Hepatocyte (in vitro differentiated cells): Measurements from ENCODE around the gene ATXN1. TPM values are rescaled to one million over a fixed set of nuclear protein-coding genes. Genes with fewer than 3 reads are reported as not detected.

ENCODE experiments used
- DNase-seq: peaks from one replicate; pipeline ENCODE4 v3.0.0-alpha.2; 2016; ENCODE audit warnings: low spot score
- H2AFZ ChIP-seq: fragments of 200-600 bp; sonication (generic); 2 replicates; pipeline ENCODE4 v1.6.0; 2016; ENCODE audit warnings: antibody characterized with exemption, mild to moderate bottlenecking
- H3K27ac ChIP-seq: fragments of 200-600 bp; sonication (generic); 2 replicates; pipeline ENCODE4 v1.5.1; 2016; ENCODE audit warnings: mild to moderate bottlenecking
- H3K27me3 ChIP-seq: fragments of 200-600 bp; sonication (generic); 2 replicates; pipeline ENCODE4 v1.6.1; 2016
- H3K36me3 ChIP-seq: fragments of 200-600 bp; sonication (generic); replicated peaks from 2 replicates; pipeline ENCODE4 v1.5.1; 2016; ENCODE audit warnings: low read depth; ENCODE audit not compliant: insufficient read depth
- H3K4me1 ChIP-seq: fragments of 200-600 bp; sonication (generic); 2 replicates; pipeline ENCODE4 v1.5.1; 2016; ENCODE audit warnings: mild to moderate bottlenecking, moderate library complexity; ENCODE audit not compliant: insufficient read depth
- H3K4me2 ChIP-seq: fragments of 200-600 bp; sonication (generic); 2 replicates; pipeline ENCODE4 v1.6.0; 2016
- H3K4me3 ChIP-seq: fragments of 200-600 bp; sonication (generic); 2 replicates; pipeline ENCODE4 v1.5.1; 2016; ENCODE audit warnings: mild to moderate bottlenecking
- H3K79me2 ChIP-seq: fragments of 200-600 bp; sonication (generic); 2 replicates; pipeline ENCODE4 v1.6.0; 2017; ENCODE audit warnings: mild to moderate bottlenecking
- H3K9me2 ChIP-seq: fragments of 200-600 bp; sonication (generic); replicated peaks from 2 replicates; pipeline ENCODE4 v1.6.0; 2017; ENCODE audit warnings: mild to moderate bottlenecking; ENCODE audit not compliant: insufficient read depth
- H3K9me3 ChIP-seq: fragments of 200-600 bp; sonication (generic); 2 replicates; pipeline ENCODE4 v1.5.1; 2016; ENCODE audit warnings: low read depth, mild to moderate bottlenecking
- H4K20me1 ChIP-seq: fragments of 200-600 bp; sonication (generic); 2 replicates; pipeline ENCODE4 v1.6.0; 2016; ENCODE audit warnings: mild to moderate bottlenecking; ENCODE audit not compliant: insufficient read depth, poor library complexity, severe bottlenecking
- EZH2 ChIP-seq: fragments of 200-600 bp; sonication (generic); IDR thresholded peaks from 2 replicates; pipeline ENCODE4 v1.6.1; 2016; ENCODE audit warnings: antibody characterized with exemption, mild to moderate bottlenecking, borderline replicate concordance
- EZH2phosphoT487 ChIP-seq: fragments of 200-600 bp; sonication (generic); IDR thresholded peaks from one replicate; pipeline ENCODE4 v1.6.1; 2018; ENCODE audit warnings: antibody characterized with exemption, mild to moderate bottlenecking, low read depth, moderate library complexity; ENCODE audit not compliant: unreplicated experiment, severe bottlenecking
- WGBS: methylation state at CpG from one replicate; pipeline ENCODE4 v1.1.6; 2016; ENCODE audit warnings: low lambda C conversion rate; ENCODE audit errors: missing lambda C conversion rate; 5-methylcytosine and 5-hydroxymethylcytosine counted together
- polyA plus RNA-seq: library from polyadenylated mRNA; unstranded; fragments of >200 nt; fragmentation: Nextera tagmentation; extraction: Ambion mirVana; gene quantifications from 2 replicates; pipeline ENCODE4 v1.2.1, GENCODE V29; 2016
- total RNA-seq: library from RNA; depleted of rRNA; stranded (reverse); fragments of >200 nt; gene quantifications from 2 replicates; pipeline ENCODE4 v1.2.3, GENCODE V29; 2014
- TF ChIP-seq, protein P1 (sequence below): fragments of 200-600 bp; sonication (generic); IDR thresholded peaks from 2 replicates; pipeline ENCODE4 v1.5.1; 2016; ENCODE audit warnings: antibody characterized with exemption, mild to moderate bottlenecking; ENCODE audit not compliant: poor library complexity

ATXN1 gene
- total and polyA plus RNA-seq, 2 experiments from 2014 or later, result 14.7 to 32.6 TPM

DNA sequence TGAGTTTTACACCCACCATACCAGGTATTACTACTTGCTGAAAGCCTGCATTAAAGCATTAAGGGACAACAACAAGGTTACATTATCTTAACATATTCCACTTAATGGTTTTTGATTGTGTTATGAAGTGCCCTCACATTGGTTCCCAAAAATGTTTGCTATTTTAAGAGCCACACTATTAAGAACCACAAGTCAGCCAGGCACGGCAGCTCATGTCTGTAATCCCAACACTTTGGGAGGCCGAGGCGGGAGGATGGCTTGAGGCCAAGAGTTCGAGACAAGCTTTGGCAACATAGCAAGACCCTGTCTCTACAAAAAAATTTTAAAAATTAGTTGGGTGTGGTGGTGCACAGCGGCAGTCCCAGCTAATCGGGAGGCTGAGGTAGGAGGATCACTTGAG lies 28.2 kb downstream of the ATXN1 start:
- peaks cover 61% of the 10 kb centered on the region for H3K79me2 ChIP-seq
- no peak overlapping the region for H3K4me2 ChIP-seq
- WGBS, result 92% methylated on average over 6 of the region's 6 CpGs
- H3K4me3 ChIP-seq, result no peak overlapping the region
- H3K4me1 ChIP-seq, result peaks cover 40% of the 10 kb centered on the region
- H2AFZ ChIP-seq, result no peak overlapping the region
- H3K36me3 ChIP-seq, result no peaks in the 10 kb centered on the region
- H3K9me3 ChIP-seq, result no peaks in the 10 kb centered on the region
- no peaks in the 10 kb centered on the region for H4K20me1 ChIP-seq
- no peaks in the 10 kb centered on the region for H3K9me2 ChIP-seq
- no peak for DNase-seq
- H3K27ac ChIP-seq, result no peak overlapping the region
- H3K27me3 ChIP-seq, result no peaks in the 10 kb centered on the region
- TF ChIP-seq EZH2phosphoT487 (no peak), EZH2 (no peak)
- TF ChIP-seq, protein P1, sequence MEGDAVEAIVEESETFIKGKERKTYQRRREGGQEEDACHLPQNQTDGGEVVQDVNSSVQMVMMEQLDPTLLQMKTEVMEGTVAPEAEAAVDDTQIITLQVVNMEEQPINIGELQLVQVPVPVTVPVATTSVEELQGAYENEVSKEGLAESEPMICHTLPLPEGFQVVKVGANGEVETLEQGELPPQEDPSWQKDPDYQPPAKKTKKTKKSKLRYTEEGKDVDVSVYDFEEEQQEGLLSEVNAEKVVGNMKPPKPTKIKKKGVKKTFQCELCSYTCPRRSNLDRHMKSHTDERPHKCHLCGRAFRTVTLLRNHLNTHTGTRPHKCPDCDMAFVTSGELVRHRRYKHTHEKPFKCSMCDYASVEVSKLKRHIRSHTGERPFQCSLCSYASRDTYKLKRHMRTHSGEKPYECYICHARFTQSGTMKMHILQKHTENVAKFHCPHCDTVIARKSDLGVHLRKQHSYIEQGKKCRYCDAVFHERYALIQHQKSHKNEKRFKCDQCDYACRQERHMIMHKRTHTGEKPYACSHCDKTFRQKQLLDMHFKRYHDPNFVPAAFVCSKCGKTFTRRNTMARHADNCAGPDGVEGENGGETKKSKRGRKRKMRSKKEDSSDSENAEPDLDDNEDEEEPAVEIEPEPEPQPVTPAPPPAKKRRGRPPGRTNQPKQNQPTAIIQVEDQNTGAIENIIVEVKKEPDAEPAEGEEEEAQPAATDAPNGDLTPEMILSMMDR, result no peak

- Histone ChIP-seq H3K27me3 (no peaks in the 10 kb centered on the region), H3K9me2 (no peaks in the 10 kb centered on the region), H3K4me2 (peak overlapping the region; percentile 49), H3K4me3 (no peak overlapping the region), H3K79me2 (peaks cover 60% of the 10 kb centered on the region), H4K20me1 (no peaks in the 10 kb centered on the region), H3K36me3 (no peaks in the 10 kb centered on the region), H3K4me1 (peaks cover 29% of the 10 kb centered on the region), H3K9me3 (no peaks in the 10 kb centered on the region), H2AFZ (no peak overlapping the region), H3K27ac (peak overlapping the region; percentile 71)
- 47% methylated on average over 6 of the region's 6 CpGs for WGBS
- DNase-seq, result no peak
- TF ChIP-seq, protein P1, result no peak
- TF ChIP-seq EZH2phosphoT487 (no peak), EZH2 (no peak)
These were observed 29.7 kb downstream of the ATXN1 start for GRCh38 chr6:16731478-16732051.

DNA sequence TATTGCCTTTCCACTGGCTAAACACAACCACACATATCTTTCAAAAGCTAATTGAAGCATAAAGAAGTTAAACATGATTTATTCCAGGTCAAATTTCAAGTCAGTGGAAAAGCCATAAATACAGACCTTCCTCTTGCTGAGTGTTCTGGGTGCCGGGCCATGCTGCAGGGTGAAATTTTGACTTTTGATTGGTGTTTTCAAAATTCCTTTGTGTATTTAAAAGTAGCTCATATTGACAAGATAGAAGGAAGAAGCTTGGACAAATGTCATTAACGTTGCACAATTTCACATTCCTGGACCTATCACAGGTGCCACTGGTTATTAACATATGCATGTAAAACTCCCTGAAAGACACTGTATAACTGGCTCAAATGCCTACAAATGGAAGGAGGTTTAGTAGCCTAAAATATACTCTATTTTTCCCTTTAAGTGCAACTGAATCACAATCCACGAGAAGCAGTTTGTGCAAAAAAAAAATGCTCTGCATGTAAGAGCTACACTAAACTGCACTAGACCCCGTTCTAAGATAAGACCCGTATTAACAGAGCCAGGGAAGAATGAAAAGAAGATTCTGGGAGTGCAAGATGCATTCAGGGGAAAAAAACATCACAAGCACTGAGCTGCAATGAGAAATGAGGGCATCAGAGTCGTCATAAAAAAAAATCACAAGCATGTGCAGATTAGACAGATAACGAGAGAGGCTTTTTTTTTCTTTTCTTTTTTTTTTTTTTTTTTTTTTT lies 30.4 kb downstream of the ATXN1 start:
- no peaks in the 10 kb centered on the region for H3K9me2 ChIP-seq
- H3K27me3 ChIP-seq, result no peaks in the 10 kb centered on the region
- H3K4me1 ChIP-seq, result peaks cover 28% of the 10 kb centered on the region
- H3K4me3 ChIP-seq, result no peak overlapping the region
- H3K79me2 ChIP-seq, result peaks cover 56% of the 10 kb centered on the region
- no peaks in the 10 kb centered on the region for H3K36me3 ChIP-seq
- peak overlapping the region; percentile 41 for H3K27ac ChIP-seq
- TF ChIP-seq, protein P1, result no peak
- TF ChIP-seq EZH2phosphoT487 (no peak), EZH2 (no peak)
- no peaks in the 10 kb centered on the region for H3K9me3 ChIP-seq
- H3K4me2 ChIP-seq, result peak overlapping the region; percentile 49
- no peak overlapping the region for H2AFZ ChIP-seq
- WGBS, result 28% methylated on average over 7 of the region's 7 CpGs
- DNase-seq, result no peak
- no peaks in the 10 kb centered on the region for H4K20me1 ChIP-seq
